ACC112 (cell line): ENCODE data around the gene CAPN8.

Source experiments
- H2AFZ ChIP-seq: fragments of 200-600 bp; sonication (generic); one replicate; pipeline ENCODE4 v1.6.0; 2017; ENCODE audit warnings: antibody characterized with exemption, low read length; ENCODE audit not compliant: unreplicated experiment
- H3K27ac ChIP-seq: fragments of 200-600 bp; sonication (generic); 2 replicates; pipeline ENCODE4 v1.5.1; 2014; ENCODE audit warnings: low read depth, mild to moderate bottlenecking, antibody characterized with exemption, low read length, moderate library complexity
- H3K27me3 ChIP-seq: fragments of 200-600 bp; sonication (generic); 2 replicates; pipeline ENCODE4 v1.6.1; 2014; ENCODE audit warnings: mild to moderate bottlenecking, antibody characterized with exemption, low read length, moderate library complexity, mixed read lengths; ENCODE audit not compliant: insufficient read depth
- H3K36me3 ChIP-seq: fragments of 200-600 bp; sonication (generic); 2 replicates; pipeline ENCODE4 v1.6.1; 2016; ENCODE audit warnings: mild to moderate bottlenecking, antibody characterized with exemption, low read length, moderate library complexity, mixed read lengths; ENCODE audit not compliant: insufficient read depth
- H3K4me1 ChIP-seq: fragments of 200-600 bp; sonication (generic); one replicate; pipeline ENCODE4 v1.6.1; 2016; ENCODE audit warnings: low read length, mixed read lengths; ENCODE audit not compliant: insufficient read depth, unreplicated experiment, control insufficient read depth
- H3K4me3 ChIP-seq: fragments of 200-600 bp; sonication (generic); 2 replicates; pipeline ENCODE4 v1.5.1; 2014; ENCODE audit warnings: mild to moderate bottlenecking, low read depth, low read length
- H3K79me2 ChIP-seq: fragments of 200-600 bp; sonication (generic); one replicate; pipeline ENCODE4 v1.6.0; 2016; ENCODE audit warnings: low read length; ENCODE audit not compliant: control insufficient read depth, unreplicated experiment, insufficient read depth

Gene CAPN8

GRCh38 chr1:223700388-223700918 is 35.0 kb upstream of the CAPN8 start:
- Histone ChIP-seq H3K79me2 (peaks cover 22% of the 10 kb centered on the region), H2AFZ (no peak overlapping the region), H3K36me3 (no peaks in the 10 kb centered on the region), H3K27ac (peak overlapping the region; percentile 99), H3K27me3 (no peaks in the 10 kb centered on the region), H3K4me1 (peaks cover 55% of the 10 kb centered on the region), H3K4me3 (peak overlapping the region; percentile 19)

GRCh38 chr1:223695941-223696340 is 30.4 kb upstream of the CAPN8 start:
- H2AFZ ChIP-seq = no peak overlapping the region
- H3K27ac ChIP-seq = no peak overlapping the region
- H3K4me3 ChIP-seq = no peak overlapping the region
- H3K79me2 ChIP-seq = no peaks in the 10 kb centered on the region
- peaks cover 19% of the 10 kb centered on the region for H3K4me1 ChIP-seq
- H3K36me3 ChIP-seq = no peaks in the 10 kb centered on the region
- H3K27me3 ChIP-seq = no peaks in the 10 kb centered on the region

- H2AFZ ChIP-seq = no peak overlapping the region
- H3K4me1 ChIP-seq = peaks cover 11% of the 10 kb centered on the region
- H3K79me2 ChIP-seq = no peaks in the 10 kb centered on the region
- no peak overlapping the region for H3K27ac ChIP-seq
- no peak overlapping the region for H3K4me3 ChIP-seq
- no peaks in the 10 kb centered on the region for H3K36me3 ChIP-seq
- no peaks in the 10 kb centered on the region for H3K27me3 ChIP-seq
These were observed 29.6 kb upstream of the CAPN8 start for GRCh38 chr1:223695014-223695548.

- Histone ChIP-seq H3K36me3 (no peaks in the 10 kb centered on the region), H3K4me1 (no peaks in the 10 kb centered on the region), H2AFZ (no peak overlapping the region), H3K4me3 (no peak overlapping the region), H3K79me2 (no peaks in the 10 kb centered on the region), H3K27ac (no peak overlapping the region), H3K27me3 (peaks cover 9% of the 10 kb centered on the region; the same call in 1 of the 2 replicates)
These were observed 25.6 kb upstream of the CAPN8 start for GRCh38 chr1:223691121-223691520.

GRCh38 chr1:223684488-223684792 is 18.9 kb upstream of the CAPN8 start:
- Histone ChIP-seq H3K27me3 (peaks cover 46% of the 10 kb centered on the region), H3K27ac (no peak overlapping the region), H3K79me2 (no peaks in the 10 kb centered on the region), H3K4me3 (no peak overlapping the region), H2AFZ (no peak overlapping the region), H3K4me1 (no peaks in the 10 kb centered on the region), H3K36me3 (no peaks in the 10 kb centered on the region)

GRCh38 chr1:223683586-223684487 is 18.3 kb upstream of the CAPN8 start:
- H3K4me1 ChIP-seq = no peaks in the 10 kb centered on the region
- H3K4me3 ChIP-seq = no peak overlapping the region
- H2AFZ ChIP-seq = no peak overlapping the region
- H3K27me3 ChIP-seq = peaks cover 46% of the 10 kb centered on the region
- H3K27ac ChIP-seq = no peak overlapping the region
- H3K36me3 ChIP-seq = no peaks in the 10 kb centered on the region
- no peaks in the 10 kb centered on the region for H3K79me2 ChIP-seq

GRCh38 chr1:223682502-223682901 is 17.0 kb upstream of the CAPN8 start:
- no peak overlapping the region for H3K27ac ChIP-seq
- H3K36me3 ChIP-seq = no peaks in the 10 kb centered on the region
- H3K4me3 ChIP-seq = no peak overlapping the region
- peaks cover 44% of the 10 kb centered on the region for H3K27me3 ChIP-seq
- H2AFZ ChIP-seq = no peak overlapping the region
- no peaks in the 10 kb centered on the region for H3K4me1 ChIP-seq
- no peaks in the 10 kb centered on the region for H3K79me2 ChIP-seq

GRCh38 chr1:223680188-223680587 is 14.7 kb upstream of the CAPN8 start:
- no peak overlapping the region for H3K4me3 ChIP-seq
- peaks cover 29% of the 10 kb centered on the region for H3K27me3 ChIP-seq
- no peaks in the 10 kb centered on the region for H3K79me2 ChIP-seq
- H3K27ac ChIP-seq = no peak overlapping the region
- no peaks in the 10 kb centered on the region for H3K36me3 ChIP-seq
- H3K4me1 ChIP-seq = no peaks in the 10 kb centered on the region
- no peak overlapping the region for H2AFZ ChIP-seq

GRCh38 chr1:223678841-223679240 is 13.3 kb upstream of the CAPN8 start:
- Histone ChIP-seq H3K27ac (no peak overlapping the region), H3K4me1 (no peaks in the 10 kb centered on the region), H3K4me3 (no peak overlapping the region), H2AFZ (no peak overlapping the region), H3K27me3 (peaks cover 17% of the 10 kb centered on the region), H3K79me2 (no peaks in the 10 kb centered on the region), H3K36me3 (no peaks in the 10 kb centered on the region)

GRCh38 chr1:223674119-223674890 is 8.8 kb upstream of the CAPN8 start:
- no peak overlapping the region for H3K27ac ChIP-seq
- no peak overlapping the region for H2AFZ ChIP-seq
- no peaks in the 10 kb centered on the region for H3K4me1 ChIP-seq
- H3K36me3 ChIP-seq = no peaks in the 10 kb centered on the region
- no peaks in the 10 kb centered on the region for H3K79me2 ChIP-seq
- peaks cover 7% of the 10 kb centered on the region; the same call in 1 of the 2 replicates for H3K27me3 ChIP-seq
- no peak overlapping the region for H3K4me3 ChIP-seq
